HFF-Myc (cell line): Measurements from ENCODE around the gene SMKR1.

Experiments
- DNase-seq: peaks from one replicate; pipeline ENCODE4 v3.0.0-alpha.2; 2011; ENCODE audit warnings: low read depth; ENCODE audit errors: extremely low read depth
- H3K4me3 ChIP-seq: replicated peaks from 2 replicates; pipeline ENCODE4 v1.5.1; 2011; ENCODE audit warnings: low read depth, mild to moderate bottlenecking, control low read depth, low read length
- TF ChIP-seq, protein P1 (sequence below): IDR thresholded peaks from 2 replicates; pipeline ENCODE4 v1.5.1; 2012; ENCODE audit warnings: mild to moderate bottlenecking, low read depth, low read length, control low read depth; ENCODE audit errors: missing control alignments

The SMKR1 gene

DNA sequence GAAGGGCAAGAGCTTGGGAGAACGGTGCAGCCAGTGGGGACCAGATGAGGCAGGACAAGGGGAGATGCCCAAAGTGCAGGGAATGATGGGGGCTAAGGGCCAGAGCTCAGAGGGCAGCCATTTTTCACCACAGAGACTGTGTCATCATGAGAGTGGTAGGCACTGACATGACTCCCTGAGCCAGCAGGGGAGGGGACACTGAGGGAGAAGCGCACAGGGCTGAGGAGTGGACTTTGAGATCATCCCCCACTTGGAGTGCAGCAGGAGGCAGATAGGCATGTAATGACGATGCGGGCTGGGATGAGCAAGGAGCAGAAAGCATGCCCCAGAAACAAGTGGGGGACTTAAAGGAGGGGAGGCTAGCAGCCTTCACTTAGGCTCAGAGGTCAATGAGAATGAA is 5.2 kb upstream of the SMKR1 start:
- TF ChIP-seq, protein P1, sequence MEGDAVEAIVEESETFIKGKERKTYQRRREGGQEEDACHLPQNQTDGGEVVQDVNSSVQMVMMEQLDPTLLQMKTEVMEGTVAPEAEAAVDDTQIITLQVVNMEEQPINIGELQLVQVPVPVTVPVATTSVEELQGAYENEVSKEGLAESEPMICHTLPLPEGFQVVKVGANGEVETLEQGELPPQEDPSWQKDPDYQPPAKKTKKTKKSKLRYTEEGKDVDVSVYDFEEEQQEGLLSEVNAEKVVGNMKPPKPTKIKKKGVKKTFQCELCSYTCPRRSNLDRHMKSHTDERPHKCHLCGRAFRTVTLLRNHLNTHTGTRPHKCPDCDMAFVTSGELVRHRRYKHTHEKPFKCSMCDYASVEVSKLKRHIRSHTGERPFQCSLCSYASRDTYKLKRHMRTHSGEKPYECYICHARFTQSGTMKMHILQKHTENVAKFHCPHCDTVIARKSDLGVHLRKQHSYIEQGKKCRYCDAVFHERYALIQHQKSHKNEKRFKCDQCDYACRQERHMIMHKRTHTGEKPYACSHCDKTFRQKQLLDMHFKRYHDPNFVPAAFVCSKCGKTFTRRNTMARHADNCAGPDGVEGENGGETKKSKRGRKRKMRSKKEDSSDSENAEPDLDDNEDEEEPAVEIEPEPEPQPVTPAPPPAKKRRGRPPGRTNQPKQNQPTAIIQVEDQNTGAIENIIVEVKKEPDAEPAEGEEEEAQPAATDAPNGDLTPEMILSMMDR: no peak
- no peak overlapping the region for H3K4me3 ChIP-seq
- DNase-seq: no peak

DNA sequence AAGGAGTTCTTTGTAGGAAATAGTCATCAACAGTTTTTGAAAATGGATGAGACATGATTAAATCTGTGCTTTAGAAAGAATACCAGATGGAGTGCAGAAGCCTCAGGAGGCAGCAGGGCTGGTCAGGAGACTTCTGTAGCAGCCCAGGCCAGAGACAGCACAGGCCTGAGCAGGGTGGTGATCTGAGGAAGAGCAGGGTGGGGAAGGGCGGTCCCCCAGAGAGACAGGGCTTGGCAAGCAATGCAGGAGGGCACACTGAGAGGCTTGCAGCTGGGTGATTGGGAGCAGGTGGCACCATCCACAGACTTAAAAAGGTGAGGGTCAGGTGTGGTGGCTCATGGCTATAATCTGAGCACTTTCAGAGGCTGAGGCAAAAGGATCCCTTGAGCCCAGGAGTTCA is 4.3 kb upstream of the SMKR1 start:
- no peak overlapping the region for H3K4me3 ChIP-seq
- TF ChIP-seq, protein P1: no peak
- no peak for DNase-seq

DNA sequence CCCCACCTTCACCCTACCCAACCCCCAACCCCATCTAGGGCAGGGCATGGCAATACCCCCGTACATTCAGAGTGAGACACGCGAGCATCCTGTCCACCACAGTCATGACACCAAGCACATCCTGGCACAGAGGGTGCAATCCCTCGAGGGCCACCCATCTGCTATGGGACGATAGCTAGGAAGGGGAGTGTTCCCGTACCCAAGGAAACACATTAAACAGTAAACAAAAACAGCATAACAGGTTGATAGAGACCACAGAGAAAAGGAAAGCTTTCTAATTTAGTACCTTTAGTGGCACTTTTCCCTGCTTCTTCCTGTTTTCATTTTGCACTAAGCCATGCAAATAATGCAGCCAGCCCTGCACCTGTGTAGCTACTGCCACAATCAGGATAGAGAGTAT is 2.3 kb upstream of the SMKR1 start:
- no peak for DNase-seq
- TF ChIP-seq, protein P1: no peak
- H3K4me3 ChIP-seq: no peak overlapping the region

DNA sequence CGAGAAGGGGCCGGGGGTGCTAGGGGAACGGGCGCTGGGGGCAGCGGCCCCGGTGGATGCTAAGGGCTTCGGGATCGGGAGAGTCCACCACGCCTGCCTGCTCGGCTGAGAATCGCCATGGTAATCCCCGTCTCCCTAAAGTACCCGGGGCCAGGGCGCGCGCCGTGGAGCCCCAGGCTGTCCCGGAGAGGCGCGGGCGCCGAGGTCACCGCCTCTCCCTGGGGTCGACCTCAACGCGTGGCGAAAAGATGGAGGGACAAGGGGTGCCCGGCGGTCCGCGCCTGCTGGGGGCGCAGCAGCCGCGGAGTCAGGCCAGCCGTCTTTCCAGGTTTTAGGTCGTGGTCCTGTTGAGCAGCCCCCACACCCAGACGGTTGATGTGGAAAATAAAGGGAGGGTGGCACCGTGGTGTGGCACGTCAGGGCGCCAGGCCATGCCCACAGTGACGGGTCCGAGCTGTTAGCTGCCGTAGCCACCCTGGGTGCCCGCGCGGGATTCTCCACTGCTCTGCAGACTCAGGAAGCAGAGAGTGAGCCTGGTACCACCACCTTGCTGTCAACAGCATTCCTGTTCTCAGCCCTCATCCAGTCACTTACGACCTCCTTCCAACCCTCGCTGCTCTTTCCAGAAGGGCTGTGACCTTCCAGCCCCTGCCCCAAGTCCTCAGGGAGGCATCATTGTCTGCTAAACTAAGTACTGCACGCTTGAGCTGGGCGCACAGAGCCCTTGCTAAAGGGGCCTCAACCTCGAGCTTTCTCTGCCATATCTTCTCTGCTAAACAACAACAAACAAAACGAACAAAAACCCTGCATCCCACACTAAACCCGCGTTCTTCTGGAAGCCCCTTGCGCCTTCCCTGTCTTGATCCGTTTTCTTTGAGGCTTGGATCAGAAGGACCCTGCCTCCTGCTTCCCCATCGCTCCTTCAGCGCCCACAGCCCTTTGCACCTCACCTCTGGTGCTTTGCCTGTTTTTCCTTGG is 666 bp downstream of the SMKR1 start:
- peak overlapping the region; percentile 49 for H3K4me3 ChIP-seq
- TF ChIP-seq, protein P1: no peak
- DNase-seq: no peak

DNA sequence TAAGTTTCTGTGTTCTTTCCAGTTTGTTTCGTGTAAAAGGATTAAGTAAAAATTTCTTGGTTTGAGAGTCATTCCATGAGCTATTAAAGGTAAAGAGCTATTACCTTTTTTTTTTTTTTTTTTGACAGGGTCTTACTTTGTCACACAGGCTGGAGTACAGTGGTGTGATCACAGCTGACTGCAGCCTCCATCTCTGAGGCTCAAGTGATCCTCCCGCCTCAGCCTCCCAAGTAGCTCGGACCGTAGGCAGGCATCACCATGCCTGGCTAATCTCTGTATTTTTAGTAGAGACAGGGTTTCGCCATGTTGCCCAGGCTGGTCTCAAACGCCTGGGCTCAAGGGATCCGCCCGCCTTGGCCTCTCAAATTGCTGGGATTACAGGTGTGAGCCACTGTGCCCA is 1.4 kb downstream of the SMKR1 start:
- no peak for DNase-seq
- TF ChIP-seq, protein P1: no peak
- H3K4me3 ChIP-seq: no peak overlapping the region

DNA sequence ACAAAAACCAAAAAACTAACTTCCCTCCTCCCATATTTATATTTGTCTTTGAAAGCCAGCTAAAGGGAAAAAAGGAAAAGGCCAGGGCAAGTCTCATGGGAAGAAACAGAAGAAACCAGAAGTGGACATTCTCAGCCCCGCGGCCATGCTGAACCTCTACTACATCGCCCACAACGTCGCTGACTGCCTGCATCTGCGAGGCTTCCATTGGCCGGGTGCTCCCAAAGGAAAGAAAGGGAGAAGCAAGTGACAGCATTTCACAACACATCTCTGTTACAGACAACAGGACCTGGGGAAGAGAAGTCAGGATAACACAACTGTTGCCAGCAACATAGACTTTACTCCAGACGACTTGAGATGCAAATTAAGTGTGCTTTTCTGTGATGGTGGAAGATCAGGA is 9.9 kb downstream of the SMKR1 start:
- DNase-seq: no peak
- H3K4me3 ChIP-seq: no peak overlapping the region
- TF ChIP-seq, protein P1: no peak
